ENCODE results near the gene CDH6.

- TF ChIP-seq YY1 (IDR thresholded peaks at IDR 0.05; ENCODE audit: insufficient read depth, insufficient read length), result no peak
- no peak for TF ChIP-seq ZNF274 (IDR thresholded peaks at IDR 0.05; ENCODE audit: low read depth, low read length)
- TF ChIP-seq SUZ12 (IDR thresholded peaks at IDR 0.05; ENCODE audit: extremely low read depth, insufficient read depth, insufficient read length), result no peak
These were observed 19.9 kb upstream of the CDH6 start for GRCh38 chr5:31173614-31174013.

Data from NT2/D1 (cell line).